KMS-11 (cell line): ENCODE measurements around the gene LARP4B.
"Not testable (repeated sequence)": the region's sequence is repeated elsewhere in the genome, so short reads cannot be mapped to it uniquely, and the experiment has no call there.

Experiments used
- H2AFZ ChIP-seq: fragments of 200-600 bp; sonication (generic); 2 replicates; pipeline ENCODE4 v1.6.1; 2016; ENCODE audit warnings: antibody characterized with exemption, mixed run types, low read depth
- H3K27ac ChIP-seq: fragments of 200-600 bp; sonication (generic); 2 replicates; pipeline ENCODE4 v1.6.1; 2016; ENCODE audit warnings: mild to moderate bottlenecking, mixed run types
- H3K27me3 ChIP-seq: fragments of 200-600 bp; sonication (generic); 2 replicates; pipeline ENCODE4 v1.6.1; 2017; ENCODE audit warnings: mild to moderate bottlenecking, low read depth, mixed run types, moderate library complexity; ENCODE audit not compliant: insufficient read depth
- H3K36me3 ChIP-seq: fragments of 200-600 bp; sonication (generic); 2 replicates; pipeline ENCODE4 v1.6.1; 2017; ENCODE audit warnings: mild to moderate bottlenecking, mixed run types; ENCODE audit not compliant: insufficient read depth
- H3K4me1 ChIP-seq: fragments of 200-600 bp; sonication (generic); 2 replicates; pipeline ENCODE4 v1.6.1; 2016; ENCODE audit warnings: mild to moderate bottlenecking, low read depth, mixed run types; ENCODE audit not compliant: poor library complexity, severe bottlenecking
- H3K4me2 ChIP-seq: fragments of 200-600 bp; sonication (generic); 2 replicates; pipeline ENCODE4 v1.7.0; 2016; ENCODE audit warnings: mild to moderate bottlenecking, mixed run types
- H3K4me3 ChIP-seq: fragments of 200-600 bp; sonication (generic); IDR thresholded peaks from 2 replicates; pipeline ENCODE4 v1.6.1; 2017; ENCODE audit warnings: low read depth, low read length, mixed read lengths; ENCODE audit not compliant: insufficient read depth
- H3K79me2 ChIP-seq: fragments of 200-600 bp; sonication (generic); 2 replicates; pipeline ENCODE4 v1.6.1; 2016; ENCODE audit warnings: low read depth, mixed run types; ENCODE audit not compliant: insufficient read depth
- H3K9ac ChIP-seq: fragments of 200-600 bp; sonication (generic); 2 replicates; pipeline ENCODE4 v1.6.1; 2016; ENCODE audit warnings: mild to moderate bottlenecking, mixed run types
- H4K20me1 ChIP-seq: fragments of 200-600 bp; sonication (generic); 2 replicates; pipeline ENCODE4 v1.6.1; 2016; ENCODE audit warnings: mild to moderate bottlenecking, mixed run types; ENCODE audit not compliant: insufficient read depth
- CTCF ChIP-seq: fragments of 200-600 bp; sonication (generic); conservative IDR thresholded peaks from 2 replicates; pipeline ENCODE4 v1.6.1; 2017; ENCODE audit warnings: low read depth, mild to moderate bottlenecking, antibody characterized with exemption, low read length, moderate library complexity, mixed read lengths

The LARP4B gene

DNA sequence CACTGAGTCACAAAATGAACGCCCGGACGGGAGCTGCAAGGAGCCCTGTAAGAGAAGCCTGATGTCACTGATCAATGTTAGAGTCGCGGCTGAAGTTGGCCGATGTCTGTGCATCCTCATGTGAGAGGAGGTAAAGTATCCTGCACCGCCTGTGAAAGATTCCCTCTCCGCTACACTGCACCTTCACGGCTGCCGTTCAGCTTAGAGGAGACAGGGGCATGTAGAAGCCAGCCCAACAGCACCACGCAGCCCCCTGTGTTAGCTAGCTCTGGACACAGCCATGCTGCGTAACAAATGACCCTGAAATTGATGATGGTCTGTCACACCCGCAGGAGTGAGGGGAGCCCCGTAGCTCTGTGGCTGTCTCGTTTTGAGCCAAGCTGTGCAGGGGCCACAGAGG, 160.5 kb downstream of the LARP4B start:
- Histone ChIP-seq H3K4me3 (no peak overlapping the region), H3K9ac (no peak overlapping the region), H3K4me2 (no peak overlapping the region), H3K36me3 (no peaks in the 10 kb centered on the region), H3K27me3 (no peaks in the 10 kb centered on the region), H2AFZ (no peak overlapping the region), H3K27ac (no peak overlapping the region), H3K4me1 (no peaks in the 10 kb centered on the region), H3K79me2 (no peaks in the 10 kb centered on the region), H4K20me1 (no peaks in the 10 kb centered on the region)
- no peak for TF ChIP-seq CTCF

DNA sequence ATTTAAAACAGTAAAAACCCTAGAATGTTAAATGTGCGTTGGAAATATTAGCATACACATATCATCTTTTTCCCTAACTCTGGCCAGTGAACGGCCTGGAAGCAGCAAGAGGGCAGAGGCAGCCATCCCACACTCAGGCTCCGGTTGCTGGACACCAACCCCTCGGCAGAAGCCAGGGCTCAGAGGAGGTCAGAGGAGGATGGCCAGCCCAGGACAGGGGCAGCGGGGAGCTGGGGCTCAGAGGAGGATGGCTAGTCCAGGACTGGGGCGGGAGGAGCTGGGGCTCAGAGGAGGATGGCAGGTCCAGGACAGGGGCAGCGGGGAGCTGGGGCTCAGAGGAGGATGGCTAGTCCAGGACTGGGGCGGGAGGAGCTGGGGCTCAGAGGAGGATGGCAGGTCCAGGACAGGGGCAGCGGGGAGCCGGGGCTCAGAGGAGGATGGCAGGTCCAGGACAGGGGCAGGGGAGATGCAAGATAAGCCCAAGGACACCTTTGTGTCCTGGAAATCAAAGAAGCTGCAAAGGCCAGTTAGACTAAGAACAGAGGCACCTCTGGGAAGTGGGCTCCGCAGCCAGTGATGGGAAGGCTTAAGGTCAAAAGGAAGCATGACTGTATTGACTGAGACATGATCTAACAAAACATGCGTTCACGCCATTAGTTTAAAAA, 161.3 kb downstream of the LARP4B start:
- H3K4me1 ChIP-seq, H3K27ac ChIP-seq, H2AFZ ChIP-seq: not testable (repeated sequence)

GRCh38 chr10:767794-768193, 163.7 kb downstream of the LARP4B start:
- H3K4me2 ChIP-seq: no peak overlapping the region

More for the DNA sequence above, 161.3 kb downstream of the LARP4B start:
- H3K27me3 ChIP-seq, H4K20me1 ChIP-seq, H3K4me3 ChIP-seq, H3K4me2 ChIP-seq, H3K9ac ChIP-seq, H3K79me2 ChIP-seq, H3K36me3 ChIP-seq: not testable (repeated sequence)

DNA sequence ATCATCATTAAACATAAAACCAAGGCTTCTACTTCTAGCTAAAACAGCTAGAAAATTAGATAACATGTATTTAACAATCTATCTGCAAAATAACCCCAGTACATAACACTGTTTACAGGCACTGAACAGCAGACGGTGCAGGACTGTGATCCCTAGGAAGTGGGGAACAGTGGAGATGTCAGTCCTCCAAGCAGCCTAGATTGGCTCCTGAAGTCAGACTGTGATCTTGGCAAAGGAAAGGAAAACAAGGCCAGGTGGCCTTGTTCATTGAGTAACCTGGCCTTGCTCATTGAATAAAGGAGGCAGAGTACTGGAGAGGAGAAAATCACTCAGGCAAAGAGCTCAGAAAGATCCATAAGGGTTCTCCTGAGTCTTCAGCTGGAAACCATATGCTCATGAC, 164.3 kb downstream of the LARP4B start:
- Histone ChIP-seq H3K27ac (no peak overlapping the region), H3K4me3 (no peak overlapping the region), H4K20me1 (no peaks in the 10 kb centered on the region), H3K27me3 (no peaks in the 10 kb centered on the region), H3K4me2 (no peak overlapping the region), H3K36me3 (no peaks in the 10 kb centered on the region), H3K4me1 (no peaks in the 10 kb centered on the region), H3K79me2 (no peaks in the 10 kb centered on the region), H2AFZ (no peak overlapping the region), H3K9ac (no peak overlapping the region)
- TF ChIP-seq CTCF: no peak

More at GRCh38 chr10:767794-768193, 163.7 kb downstream of the LARP4B start:
- no peaks in the 10 kb centered on the region for H3K4me1 ChIP-seq
- no peak overlapping the region for H3K9ac ChIP-seq
- no peak overlapping the region for H3K27ac ChIP-seq
- H3K27me3 ChIP-seq: no peaks in the 10 kb centered on the region
- no peaks in the 10 kb centered on the region for H4K20me1 ChIP-seq
- no peak overlapping the region for H3K4me3 ChIP-seq
- TF ChIP-seq CTCF: no peak
- no peaks in the 10 kb centered on the region for H3K36me3 ChIP-seq
- H3K79me2 ChIP-seq: no peaks in the 10 kb centered on the region
- H2AFZ ChIP-seq: no peak overlapping the region

DNA sequence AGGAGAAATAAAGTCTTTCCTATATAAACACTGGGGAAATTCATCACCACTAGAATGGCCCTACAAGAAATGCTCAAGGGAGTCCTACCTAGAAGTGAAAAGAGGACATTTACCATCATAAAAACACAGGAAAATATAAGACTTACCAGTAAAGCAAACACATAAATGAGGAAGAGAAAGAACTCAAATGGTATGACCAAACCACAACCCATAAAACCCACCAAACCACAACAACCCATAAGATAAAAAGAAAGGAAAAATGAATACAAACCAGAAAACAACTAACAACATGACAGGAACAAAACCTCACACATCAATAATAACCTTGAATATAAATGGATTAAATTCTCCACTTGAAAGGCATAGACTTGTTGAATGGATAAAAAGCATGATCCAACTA, 170.1 kb downstream of the LARP4B start:
- H3K9ac ChIP-seq: no peak overlapping the region
- H3K27me3 ChIP-seq: no peaks in the 10 kb centered on the region

More for the DNA sequence above, 170.1 kb downstream of the LARP4B start:
- Histone ChIP-seq H3K4me1 (peaks cover 12% of the 10 kb centered on the region), H3K79me2 (no peaks in the 10 kb centered on the region), H3K4me2 (no peak overlapping the region), H4K20me1 (no peaks in the 10 kb centered on the region), H3K36me3 (no peaks in the 10 kb centered on the region), H2AFZ (no peak overlapping the region), H3K4me3 (no peak overlapping the region), H3K27ac (no peak overlapping the region)
- TF ChIP-seq CTCF: no peak
